GM18519 (cell line): ENCODE data around the gene GLYR1.
"Not testable (repeated sequence)": the region's sequence is repeated elsewhere in the genome, so short reads cannot be mapped to it uniquely, and the experiment has no call there.

Source experiments
- ATAC-seq: cut with Tn5 transposase; IDR thresholded peaks from one replicate; pipeline ENCODE4 v1.9.1; 2021; ENCODE audit warnings: mild to moderate bottlenecking, moderate library complexity; ENCODE audit not compliant: unreplicated experiment, low FRiP score

GLYR1 gene

DNA sequence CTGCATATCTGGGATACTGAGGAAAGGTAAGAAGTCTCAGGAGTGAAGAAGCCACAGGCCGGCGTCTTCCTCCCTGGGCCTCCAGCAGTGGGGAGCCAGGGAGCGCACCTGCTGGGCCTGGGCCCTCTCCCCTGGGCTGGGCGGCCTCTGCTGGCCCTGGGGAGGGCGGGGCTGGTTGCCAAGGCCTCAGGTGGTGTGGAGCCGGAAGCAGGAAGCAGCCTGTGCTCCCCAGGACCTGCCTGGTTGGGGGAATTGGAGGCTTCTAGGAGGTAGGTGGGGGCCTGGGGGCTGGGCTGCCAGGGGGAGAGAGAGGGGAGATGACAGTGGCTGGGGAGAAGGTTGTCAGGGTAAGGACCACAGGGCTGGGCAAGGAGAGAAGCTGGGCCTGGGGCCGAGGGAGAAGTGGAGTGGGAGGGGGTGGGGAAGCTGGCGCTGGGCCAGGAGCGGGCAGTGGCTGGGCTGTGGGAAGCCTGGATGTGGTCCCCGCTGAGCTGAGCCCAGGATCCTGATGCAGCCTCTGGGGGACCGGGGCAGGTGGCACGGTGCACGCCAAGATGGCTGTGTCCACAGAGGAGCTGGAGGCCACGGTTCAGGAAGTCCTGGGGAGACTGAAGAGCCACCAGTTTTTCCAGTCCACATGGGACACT lies 51.8 kb downstream of the GLYR1 start, which contains the start of gene SMIM22:
Gene SMIM22, plus strand, starts transcription at position 189 of the 647 bp plus-strand sequence. Its CDS starts 366 bp downstream, at position 555.
- no peak for ATAC-seq

DNA sequence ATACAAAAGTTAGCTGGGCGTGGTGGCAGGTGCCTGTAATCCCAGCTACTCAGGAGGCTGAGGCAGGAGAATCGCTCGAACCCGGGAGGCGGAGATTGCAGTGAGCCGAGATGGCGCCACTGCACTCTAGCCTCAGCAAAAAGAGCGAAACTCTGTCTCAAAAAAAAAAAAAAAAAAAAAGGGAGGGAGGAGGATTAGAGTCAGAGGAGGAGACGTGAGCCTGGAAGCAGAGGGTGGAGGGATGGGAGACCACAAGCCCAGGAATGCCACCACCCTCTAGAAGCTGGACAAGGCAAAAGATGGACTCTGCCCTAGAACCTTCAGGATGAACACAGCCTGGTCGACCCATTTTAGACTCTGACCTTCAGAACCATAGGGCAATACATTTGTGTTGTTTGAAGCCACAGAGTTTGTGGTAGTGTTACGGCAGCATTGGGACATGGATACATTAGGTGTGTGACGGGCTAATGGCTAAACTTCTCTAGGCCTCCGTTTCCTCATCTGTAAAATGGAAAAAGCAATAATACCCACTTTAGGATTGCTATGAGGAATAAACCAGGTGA lies 54.1 kb downstream of the GLYR1 start:
- no peak for ATAC-seq

DNA sequence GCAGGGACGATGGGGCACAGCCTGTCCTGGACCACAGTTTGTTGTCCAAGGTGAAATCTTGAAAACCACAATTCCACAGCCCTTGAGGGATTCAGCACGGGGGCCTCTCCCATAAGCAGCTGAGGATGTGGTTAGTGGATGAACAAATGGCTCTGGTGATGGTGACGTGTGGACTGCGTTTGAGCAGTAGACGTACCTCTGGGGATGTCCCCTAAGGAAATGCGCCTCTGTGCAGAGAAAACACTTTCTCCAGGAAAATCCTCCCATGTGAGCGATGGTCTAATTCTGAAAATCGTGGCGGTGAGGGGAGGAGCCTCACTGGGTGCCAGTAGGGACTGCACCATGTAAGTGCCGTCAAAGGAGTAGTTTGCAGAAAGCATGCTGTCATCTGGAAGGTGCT lies 56.2 kb downstream of the GLYR1 start:
- no peak for ATAC-seq

DNA sequence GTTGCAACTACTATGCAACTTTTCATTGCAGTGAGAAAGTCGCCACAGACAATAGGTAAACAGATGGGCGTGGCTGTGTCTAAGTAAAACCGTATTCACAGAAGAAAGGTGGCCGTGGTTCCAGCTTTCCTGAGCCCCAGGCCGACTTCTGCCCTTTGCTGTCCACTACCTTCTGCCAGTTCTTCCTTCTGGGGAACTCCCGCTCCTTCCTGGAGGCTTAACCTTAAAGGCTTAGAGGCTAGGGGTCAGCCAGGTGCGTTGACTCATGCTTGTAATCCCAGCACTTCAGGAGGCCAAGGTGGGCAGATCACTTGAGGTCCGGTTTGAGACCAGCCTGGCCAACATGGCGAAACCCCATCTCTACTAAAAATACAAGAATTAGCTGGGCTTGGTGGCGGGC lies 56.8 kb downstream of the GLYR1 start:
- no peak for ATAC-seq

DNA sequence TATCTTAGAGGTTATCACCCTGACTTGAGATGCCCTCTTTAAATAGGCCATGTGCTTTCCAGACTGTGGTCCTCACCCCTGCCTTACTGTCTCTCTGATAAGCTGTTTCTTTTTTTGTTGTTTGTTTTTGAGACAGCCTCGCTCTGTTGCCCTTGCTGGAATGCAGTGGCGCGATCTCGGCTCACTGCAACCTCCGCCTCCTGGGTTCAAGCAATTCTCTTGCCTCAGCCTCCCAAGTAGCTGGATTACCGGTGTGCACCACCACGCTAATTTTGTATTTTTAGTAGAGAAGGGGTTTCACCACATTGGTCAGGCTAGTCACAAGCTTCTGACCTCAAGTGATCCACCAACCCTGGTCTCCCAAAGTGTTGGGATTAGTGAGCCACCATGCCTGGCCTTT lies 58.2 kb downstream of the GLYR1 start:
- no peak for ATAC-seq

DNA sequence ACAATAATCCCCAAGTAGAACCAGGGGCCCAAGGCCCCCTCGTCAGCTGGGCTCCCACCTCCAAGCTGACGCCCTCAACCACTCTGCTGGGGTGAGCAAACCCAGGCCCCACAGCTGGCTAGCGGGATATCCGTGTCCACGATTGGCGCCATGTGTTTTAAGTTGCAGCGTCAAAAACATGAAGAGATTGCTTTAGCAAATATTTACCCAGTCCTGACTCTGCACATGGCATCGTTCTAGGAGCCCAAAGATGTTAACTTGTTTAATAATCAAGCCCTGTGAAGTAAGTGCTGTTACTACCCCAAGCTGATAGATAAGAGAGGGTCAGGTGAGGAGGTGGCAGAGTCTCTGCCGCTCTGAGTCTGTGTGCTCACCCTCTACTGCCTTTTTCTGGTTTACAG lies 58.6 kb downstream of the GLYR1 start:
- ATAC-seq, result no peak

DNA sequence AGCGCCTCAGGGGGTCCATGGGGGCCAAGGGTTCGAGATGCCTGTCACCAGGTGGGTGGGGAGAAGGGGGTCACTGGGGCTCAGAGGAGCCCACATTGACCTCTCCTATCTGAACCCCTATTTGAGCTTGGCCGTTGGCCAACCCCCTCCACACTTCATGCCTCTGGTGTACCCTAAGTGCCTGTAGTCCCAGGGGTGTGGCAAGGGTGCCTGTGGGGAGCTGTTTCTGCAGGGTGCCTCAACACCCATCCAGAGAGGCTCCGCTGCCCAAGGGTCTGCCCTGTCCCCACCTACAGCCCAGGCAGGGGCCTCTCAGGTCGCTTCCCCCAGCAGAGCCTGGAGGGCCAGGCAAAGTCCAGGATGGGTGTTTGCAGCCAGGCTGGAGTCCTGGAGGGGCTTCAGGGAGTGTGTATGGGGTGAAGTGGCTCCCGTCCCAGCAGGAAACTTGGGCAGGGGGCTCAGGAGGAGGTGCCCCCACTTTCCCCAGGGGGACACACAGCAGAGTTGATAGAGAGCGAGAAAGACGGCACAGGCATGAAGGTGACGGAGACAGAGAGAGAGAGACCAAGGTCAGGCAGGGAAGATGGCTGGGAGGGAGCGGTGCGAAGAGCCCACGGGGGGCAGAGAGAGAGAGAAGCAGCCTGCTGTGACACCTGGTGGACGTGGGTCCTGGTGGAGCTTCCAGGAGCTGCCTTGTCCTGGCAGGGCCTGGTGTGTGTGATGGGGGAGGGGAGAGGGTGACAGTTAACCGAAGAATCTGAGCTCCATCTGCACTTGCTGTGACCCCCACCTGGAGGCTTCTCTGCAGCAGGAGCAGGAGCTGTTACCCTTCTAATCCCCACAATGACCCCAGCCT lies 59.2 kb downstream of the GLYR1 start, which contains the start of gene SEPTIN12:
Gene SEPTIN12, minus strand, starts transcription at position 719 of the 856 bp plus-strand sequence. Its CDS starts 700 bp downstream, at position 19.
- ATAC-seq, result no peak

DNA sequence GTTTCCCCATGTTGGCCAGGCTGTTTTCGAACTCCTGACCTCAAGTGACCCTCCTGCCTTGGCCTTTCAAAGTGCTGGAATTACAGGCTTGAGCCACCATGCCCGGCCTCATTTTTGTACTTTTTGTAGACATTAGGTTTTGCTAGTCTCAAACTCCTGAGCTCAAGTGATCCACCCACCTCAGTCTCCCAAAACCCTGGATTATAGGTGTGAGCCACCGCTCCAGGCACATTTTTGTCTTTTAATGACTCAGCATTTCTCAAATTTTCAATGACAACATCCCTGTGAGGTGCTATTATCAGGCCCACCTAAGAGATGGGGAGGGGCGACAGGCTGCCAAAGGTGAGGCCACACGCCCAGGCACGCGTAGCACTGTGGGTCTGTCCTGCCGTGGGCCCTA lies 60.0 kb downstream of the GLYR1 start:
- ATAC-seq, result no peak

DNA sequence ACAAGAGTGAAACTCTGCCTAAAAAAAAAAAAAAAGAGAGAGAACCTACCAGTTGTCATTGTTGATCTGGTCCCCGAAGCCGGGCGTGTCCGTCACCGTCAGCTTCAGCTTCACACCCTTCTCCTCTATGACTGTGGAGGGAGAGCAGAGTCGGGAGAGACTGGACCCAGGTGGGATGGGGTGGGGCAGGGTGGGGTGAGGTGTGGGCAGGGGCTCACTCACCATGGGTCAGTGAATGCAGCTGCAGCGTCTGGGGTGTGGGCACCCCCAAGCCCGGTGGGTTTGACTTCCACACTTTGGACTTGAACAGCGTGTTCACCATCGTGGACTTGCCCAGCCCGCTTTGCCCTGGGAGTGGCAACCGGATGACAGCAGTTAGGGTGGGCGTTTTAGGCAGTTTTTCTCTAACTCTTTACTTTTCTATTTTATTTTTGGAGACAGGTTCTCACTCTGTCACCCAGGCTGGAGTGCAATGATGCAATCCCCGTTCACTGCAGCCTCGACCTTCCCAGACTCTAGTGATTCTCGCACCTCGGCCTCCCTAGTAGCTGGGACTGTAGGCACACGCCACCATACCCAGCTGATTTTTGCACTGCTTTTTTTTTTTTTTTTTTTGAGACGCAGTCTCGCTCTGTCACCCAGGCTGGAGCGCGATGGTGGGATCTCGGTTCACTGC lies 61.2 kb downstream of the GLYR1 start:
- no peak for ATAC-seq

DNA sequence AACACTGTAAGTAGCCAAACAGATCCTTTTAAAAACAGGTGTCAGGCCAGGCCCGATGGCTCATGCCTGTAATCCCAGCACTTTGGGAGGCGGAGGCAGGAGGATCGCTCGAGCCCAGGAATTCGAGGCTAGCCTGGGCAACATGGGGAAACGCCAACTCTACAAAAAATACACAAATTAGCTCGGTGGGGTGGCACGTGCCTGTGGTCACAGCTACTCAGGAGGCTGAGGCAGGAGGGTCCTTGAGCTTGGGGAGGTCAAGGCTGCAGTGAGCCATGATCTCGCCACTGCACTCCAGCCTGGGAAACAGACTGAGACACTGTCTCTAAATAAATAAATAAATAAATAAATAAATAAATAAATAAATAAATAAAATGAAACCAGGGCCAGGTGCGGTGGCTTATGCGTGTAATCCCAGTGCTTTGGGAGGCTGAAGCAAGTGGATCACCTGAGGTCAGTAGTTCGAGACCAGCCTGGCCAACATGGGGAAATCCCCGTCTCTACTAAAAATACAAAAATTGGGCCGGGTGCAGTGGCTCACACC lies 62.6 kb downstream of the GLYR1 start:
- ATAC-seq, result not testable (repeated sequence)

DNA sequence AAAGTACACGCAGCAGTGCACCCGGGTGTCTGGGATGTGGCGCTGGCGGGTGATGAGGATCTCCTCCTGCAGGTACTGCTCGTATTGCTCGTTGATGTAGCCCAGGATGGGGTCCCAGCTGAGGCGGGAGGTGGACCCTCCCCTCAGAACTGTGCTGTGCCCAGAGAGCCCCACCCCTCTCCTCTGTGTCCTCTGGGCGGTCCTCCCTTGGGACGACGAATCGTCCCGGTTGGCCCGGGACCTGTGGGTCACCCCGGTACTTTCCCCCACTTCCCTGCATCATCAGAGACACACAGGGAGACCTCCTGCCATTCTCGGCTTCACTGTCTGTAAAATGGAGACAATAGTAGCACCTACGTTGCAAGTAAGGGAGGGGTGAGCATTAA lies 63.1 kb downstream of the GLYR1 start:
- no peak for ATAC-seq

DNA sequence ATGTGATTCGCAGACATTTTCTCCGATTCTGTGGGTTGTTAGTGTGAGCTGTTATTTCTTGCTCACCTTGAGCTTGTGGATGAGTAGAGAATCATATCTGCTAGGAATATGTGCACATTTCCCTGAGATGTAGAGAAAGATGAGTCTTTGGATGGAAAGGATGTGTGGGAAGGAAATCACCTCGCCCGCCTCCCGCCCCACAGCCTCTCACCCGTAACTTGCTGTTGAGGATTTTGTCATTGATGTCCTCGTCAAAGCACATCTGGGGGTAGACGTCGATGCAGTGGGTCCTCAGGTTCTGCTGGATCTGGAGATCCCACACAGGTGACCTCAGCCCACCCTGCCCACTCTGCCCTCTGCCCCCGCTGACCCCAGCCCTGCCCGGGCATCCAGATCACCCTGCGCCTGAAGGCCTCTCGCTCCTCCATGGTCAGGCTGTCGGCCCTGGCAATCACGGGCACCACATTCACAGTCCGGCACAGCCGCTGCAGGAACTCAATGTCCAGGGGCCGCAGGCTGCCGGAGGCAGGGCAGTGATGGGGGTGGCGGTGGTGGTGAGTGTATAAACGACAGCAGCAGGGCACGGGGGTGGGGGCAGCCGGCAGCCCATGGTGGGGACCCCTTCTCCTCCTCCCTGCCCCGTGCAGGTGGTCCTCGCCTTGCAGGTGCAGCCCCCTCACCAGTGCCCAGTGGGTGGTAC lies 63.7 kb downstream of the GLYR1 start:
- ATAC-seq, result no peak

DNA sequence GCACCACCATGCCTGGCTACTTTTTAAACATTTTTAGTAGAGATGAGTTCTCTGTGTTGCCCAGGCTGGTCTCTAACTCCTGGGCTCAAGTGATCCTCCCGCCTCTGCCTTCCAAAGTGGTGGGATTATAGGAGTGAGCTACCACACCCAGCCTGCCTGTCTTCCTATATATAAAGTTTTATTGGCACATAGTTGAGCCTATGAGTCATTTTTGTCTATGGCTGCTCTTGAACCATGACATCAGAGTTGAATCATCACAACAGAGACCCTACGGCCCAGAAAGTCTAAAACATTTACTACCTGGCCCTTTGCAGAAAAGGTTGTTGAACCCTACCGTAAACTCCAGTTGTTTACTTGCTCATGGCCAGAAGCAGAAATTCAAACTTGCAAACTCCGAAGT lies 66.9 kb downstream of the GLYR1 start:
- no peak for ATAC-seq

DNA sequence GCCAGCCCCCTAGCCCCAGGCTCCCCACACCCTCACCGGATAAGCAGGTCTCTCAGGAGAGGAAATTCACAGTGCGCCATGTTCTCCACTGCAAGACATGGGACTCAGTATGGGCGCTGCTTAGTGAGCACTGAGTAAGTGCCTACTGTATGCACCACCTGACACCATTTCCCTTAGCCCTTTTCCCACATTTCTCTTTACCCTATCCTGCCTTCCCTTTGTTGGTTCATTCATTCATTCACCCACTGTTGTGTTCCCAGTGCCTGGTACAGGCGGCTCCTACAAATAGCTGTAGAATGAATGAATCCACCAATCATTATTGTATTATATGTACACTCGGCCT lies 69.1 kb downstream of the GLYR1 start:
- ATAC-seq, result no peak

DNA sequence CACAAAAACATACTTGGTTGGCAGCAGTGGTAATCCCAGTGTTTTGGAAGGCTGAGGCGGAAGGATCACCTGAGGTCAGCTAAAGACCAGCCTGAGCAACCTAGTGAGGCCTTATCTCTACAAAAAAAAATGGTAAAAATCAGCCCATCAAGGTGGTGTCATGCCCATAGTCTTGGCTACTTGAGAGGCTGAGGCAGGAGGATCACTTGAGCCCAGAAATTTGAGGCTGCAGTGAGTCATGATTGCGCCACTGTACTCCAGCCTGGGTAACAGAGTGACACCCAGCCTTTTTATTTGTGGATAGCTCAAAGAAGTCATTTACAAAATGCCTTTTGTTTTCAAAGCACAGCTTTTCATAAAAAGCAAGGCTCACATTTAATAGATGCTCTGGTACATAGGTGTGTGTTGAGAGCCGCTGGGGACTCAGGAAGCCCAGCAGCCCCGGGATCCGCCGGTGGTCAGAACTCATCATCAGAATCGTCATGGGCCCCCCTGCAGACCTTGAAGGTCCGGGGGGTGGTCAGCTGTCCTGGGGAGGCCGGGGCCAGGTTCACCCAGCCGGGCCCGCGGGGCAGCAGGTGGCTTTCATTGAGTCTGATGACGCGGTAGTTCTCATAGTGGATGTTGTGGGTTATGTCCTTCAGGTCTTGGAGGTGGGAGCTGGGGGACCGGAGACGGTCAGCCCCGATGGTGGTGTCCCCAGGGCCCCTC lies 69.6 kb downstream of the GLYR1 start:
- no peak for ATAC-seq

DNA sequence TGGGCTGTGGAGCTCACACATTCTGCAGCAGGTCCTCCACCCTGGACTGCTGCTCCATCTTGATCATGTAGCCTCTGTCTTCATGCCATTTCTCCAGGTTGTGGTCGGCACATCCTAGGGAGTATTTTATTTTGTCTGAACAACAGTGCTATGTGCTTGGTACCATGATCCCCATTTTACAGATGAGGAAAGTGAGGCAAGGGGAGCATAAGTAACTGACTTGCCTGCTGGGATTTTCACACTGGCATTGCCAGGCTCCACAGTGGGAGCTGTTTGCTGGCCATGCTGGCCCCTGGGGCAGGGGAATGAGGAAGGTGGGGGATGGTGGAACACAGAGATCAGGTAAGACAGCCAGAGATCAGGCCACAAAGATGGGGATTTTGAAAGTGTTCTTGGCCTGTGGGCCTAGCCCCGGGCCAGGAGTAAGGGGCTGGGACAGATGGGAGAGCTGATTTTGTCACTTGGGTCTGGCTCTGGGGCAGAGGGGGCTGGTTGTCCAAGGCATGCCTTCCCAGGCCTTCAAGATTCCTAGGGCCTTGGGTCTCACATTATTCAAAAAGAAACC lies 70.9 kb downstream of the GLYR1 start:
- ATAC-seq, result no peak

DNA sequence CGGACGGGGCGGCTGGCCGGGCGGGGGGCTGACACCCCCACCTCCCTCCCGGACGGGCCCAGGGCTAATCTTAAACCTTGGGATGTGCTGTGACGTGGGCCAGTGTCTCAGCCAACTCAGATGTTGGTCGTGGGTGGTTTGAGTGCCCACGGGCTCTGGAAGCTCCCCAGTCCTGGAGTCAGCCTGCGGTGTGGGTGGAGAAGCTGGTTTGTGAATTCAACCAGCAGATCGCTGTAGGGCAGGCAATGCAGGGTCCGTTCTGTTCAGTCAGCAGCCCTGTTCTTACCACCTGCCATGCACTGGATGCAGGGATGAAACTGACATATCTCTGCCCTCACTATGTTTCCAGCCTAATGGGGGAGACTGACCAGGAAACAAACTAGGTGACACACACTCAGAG lies 72.1 kb downstream of the GLYR1 start:
- ATAC-seq, result no peak

DNA sequence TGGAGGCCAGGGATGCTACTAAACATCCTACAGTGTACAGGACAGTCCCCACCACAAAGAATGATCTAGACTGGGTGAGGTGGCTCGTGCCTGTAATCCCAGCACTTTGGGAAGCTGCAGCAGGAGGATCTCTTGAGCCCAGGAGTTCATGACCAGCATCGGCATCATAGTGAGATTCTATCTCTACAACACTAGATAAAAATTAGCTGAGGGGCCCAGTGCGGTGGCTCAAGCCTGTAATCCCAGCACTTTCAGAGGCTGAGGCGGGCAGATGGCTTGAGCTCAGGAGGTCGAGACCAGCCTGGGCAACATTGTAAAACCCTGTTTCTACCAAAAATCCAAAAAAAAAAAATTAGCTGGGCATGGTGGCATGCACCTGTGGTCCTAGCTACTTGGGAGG lies 74.7 kb downstream of the GLYR1 start:
- ATAC-seq, result no peak

DNA sequence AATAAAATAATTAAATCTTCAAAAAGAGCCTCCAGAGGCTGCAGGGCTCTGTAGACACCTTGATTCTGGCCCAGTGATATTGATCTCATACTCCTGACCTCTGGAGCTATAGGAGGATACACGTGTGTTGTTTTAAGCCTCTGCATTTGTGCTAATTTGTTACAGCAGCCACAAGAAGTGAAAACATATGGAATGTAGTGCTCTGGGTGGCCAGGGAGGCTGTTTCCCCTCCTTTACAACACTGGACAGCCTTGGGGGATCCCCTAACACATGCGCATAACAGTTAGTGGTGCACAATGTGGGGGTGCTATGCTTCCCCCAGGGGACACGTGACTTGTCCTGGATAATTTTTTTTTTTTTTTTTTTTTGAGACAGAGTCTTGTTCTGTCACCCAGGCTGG lies 75.4 kb downstream of the GLYR1 start:
- ATAC-seq, result no peak
